ENCODE data around the gene TBC1D9B.

Gene TBC1D9B

GRCh38 chr5:179907556-179908324 lies at the start of gene TBC1D9B:
Gene TBC1D9B (minus strand): TSS chr5:179907897. CDS start chr5:179907821, 76 bp downstream.
- FAIRE-seq: no peak

DNA sequence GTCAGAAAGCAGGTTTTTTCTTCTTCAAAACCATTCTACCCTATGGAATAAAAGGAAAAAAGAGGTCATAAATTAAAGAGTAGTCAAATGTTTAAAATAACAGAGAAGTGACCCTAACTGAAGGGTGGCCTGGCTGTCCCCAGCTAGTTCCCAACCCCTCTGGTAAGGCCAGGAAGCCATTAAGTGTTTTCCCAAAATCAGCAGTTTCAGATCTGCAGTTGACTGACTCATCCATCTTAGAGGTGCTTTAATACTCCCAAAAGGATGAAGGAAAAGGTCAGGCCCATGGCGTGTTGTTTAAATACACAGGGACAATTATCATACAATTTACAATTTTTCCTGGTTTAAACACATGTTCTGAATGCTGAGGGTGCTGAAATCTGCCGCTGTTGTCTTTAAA lies 47.9 kb upstream of the TBC1D9B start:
- FAIRE-seq: no peak

GRCh38 chr5:179955062-179955461 lies 47.4 kb upstream of the TBC1D9B start:
- FAIRE-seq: no peak

DNA sequence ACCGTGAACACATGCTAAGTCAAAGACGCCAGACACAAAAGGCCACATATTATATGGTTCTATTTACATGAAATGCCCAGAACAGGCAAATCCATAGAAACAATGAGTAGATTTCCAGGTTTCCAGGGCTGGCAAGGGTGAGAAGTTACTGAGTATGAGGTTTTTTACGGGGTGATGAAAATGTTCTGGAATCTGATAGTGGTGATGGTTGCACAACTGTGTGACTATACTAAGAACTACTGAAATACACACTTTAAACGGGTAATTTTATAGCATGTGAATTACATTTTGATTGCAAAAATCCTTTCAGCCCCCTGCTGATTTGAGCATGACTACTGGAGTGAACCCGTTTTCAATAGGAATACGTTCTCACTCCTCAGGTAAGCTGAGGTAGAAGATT lies 46.7 kb upstream of the TBC1D9B start:
- no peak for FAIRE-seq

DNA sequence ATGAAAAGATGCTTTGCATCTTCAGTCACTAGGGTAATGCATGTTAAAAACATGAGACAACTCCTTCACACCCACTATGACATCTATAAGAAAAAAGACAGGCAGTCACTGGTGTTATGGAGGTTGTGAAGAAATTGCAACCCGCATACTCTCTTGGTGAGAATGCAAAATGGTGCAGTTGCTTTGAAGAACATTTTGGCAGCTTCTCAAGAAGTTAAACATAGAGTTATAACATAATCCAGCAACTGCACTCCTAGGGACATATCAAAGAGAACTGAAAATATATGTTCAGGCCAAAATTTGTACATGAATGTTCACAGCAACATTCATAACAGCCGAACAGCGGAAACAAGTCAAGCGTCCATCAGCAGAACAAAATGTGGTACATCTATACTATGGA lies 46.3 kb upstream of the TBC1D9B start:
- FAIRE-seq: no peak

DNA sequence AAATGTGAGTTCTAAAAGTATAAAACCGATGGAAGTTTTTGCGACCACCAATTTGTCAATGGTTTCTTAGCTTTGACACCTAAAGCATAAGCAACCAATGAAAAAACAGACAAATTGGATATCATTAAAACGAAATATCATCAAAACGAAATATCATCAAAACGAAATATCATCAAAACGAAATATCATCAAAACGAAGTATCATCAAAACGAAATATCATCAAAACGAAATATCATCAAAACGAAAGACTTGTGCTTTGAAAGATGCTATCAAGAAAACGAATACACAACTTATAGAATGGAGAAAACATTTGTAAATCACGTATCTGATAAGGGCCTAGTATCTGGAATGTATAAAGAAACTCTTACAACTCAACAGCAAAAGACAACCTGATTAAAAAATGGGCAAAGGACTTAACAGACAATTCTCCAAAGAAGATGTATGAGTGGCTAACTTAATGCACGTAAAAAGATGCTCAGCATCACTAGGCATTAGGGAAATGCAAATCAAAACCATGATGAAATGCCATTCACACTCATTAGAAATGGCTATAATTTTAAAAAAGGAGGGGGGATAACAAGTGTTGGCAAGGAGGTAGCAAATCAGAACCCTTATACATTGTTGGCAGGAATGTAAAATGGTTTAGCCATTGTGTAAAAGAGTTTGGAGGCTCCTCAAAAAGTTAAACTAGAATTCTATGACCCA lies 29.4 kb upstream of the TBC1D9B start:
- no peak for FAIRE-seq

DNA sequence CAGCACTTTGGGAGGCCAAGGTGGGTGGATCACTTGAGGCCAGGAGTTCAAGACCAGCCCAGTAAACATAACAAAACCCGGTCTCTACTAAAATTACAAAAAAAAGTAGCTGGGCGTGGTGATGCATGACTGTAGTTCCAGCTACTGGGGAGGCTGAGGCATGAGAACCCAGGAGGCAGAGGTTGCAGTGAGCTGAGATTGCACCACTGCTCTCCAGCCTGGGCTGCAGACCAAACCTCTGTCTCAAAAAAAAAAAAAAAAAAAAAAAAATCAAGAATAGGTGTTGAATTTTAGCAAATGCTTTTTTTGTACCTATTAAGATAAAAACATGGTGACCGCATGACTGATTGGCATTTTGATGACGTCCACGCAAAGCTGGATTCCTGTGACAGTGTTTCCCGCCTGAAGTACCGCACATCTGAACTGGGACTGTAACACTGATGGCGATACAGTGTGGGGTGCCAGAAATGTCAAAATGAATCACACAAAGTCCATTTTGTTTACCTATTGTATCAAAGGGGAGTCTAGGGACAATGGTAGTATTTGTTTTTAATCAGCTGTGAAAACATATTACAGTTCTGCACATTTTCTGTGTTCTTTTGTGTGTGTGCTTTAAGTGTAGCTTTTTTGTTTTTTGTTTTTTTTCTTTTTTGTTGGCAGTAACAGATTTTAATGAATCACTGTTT lies 23.2 kb upstream of the TBC1D9B start:
- FAIRE-seq: no peak

- no peak for FAIRE-seq
Measured at GRCh38 chr5:179927824-179928223, 20.1 kb upstream of the TBC1D9B start.

GRCh38 chr5:179926657-179927056 lies 19.0 kb upstream of the TBC1D9B start:
- FAIRE-seq: no peak

DNA sequence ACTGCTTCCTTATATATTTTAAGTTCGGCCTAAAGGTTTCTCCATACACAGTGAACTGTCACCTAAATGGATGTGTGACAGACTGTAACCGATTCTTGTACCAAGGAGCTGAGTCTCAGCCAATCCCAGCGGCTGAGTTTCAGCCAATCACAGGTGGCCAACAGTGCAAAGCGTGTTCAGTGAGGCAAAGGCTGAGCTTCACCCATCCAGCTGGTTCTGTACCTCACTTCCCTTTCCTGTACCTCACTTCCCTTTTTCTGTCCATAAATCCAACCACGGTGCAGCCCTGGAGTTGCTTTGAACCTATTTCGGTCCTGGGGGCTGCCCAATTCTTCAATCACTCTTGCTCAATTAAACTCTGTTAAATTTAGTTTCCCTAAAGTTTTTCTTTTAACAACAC lies 15.7 kb upstream of the TBC1D9B start:
- no peak for FAIRE-seq

GRCh38 chr5:179920175-179920574 lies 12.5 kb upstream of the TBC1D9B start:
- FAIRE-seq: no peak

- FAIRE-seq: no peak
Measured at GRCh38 chr5:179919487-179920060, 11.9 kb upstream of the TBC1D9B start.

DNA sequence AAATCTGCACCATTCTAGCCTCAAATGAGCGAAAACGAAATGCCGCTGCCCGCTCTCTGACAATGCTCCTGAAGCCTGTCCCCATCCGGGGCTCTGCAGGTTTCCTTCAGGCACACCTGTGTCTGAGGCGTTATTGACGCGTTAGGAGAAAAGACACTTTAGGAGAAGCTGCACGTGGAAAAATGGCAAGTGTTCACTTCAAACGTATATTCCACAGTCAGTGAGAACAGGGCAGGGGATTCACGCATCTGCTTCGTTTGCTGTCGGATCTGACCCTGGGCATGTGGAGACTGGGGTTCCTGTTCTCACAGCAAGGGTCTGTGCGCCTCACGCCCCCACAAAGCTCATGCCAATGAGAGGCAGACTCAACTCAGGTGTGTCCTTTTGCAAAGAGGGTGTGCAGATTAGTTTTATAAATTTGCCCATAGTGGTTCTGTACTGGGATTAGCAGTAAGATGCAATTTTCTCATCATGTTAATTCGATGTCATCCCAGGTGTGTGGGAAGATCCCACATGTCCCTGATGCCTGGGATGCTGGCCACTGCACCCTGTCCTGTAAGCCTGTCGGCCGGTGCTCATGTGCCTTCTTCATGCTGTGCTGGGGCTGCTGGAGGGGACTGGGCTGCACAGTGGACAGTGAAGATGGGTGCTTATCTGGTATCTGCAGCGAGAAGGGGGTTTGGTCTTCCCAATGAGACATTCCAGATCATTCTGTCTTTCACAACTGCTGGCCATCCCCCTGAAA lies 11.2 kb upstream of the TBC1D9B start:
- no peak for FAIRE-seq

GRCh38 chr5:179916523-179916922 lies 8.8 kb upstream of the TBC1D9B start:
- FAIRE-seq: no peak

DNA sequence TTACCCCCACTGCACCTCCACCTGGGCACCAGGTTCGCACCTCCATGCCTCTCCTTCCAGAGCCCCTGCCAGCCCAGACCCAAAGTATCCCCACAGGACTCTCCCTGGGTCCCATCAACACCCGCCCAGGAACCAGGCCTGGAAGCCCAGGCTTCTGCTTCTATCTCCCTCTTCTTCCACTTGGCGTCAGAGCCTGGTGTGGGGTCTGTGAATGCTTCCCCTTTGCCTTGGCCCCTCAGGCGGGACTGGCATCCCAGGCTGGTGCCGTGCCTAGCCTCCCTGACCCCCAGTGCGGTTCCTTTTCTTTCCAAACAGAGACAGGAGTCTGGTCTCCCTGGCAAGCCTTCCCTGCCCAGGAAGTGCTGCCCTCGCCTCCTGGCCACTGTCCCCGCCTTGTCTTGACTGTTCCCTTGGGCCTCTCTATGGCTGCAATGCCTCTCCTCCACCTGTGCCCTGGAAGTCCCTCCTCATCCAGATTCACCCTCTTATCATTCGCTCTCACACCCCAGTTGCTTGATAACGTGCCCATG lies 7.8 kb upstream of the TBC1D9B start:
- FAIRE-seq: no peak

DNA sequence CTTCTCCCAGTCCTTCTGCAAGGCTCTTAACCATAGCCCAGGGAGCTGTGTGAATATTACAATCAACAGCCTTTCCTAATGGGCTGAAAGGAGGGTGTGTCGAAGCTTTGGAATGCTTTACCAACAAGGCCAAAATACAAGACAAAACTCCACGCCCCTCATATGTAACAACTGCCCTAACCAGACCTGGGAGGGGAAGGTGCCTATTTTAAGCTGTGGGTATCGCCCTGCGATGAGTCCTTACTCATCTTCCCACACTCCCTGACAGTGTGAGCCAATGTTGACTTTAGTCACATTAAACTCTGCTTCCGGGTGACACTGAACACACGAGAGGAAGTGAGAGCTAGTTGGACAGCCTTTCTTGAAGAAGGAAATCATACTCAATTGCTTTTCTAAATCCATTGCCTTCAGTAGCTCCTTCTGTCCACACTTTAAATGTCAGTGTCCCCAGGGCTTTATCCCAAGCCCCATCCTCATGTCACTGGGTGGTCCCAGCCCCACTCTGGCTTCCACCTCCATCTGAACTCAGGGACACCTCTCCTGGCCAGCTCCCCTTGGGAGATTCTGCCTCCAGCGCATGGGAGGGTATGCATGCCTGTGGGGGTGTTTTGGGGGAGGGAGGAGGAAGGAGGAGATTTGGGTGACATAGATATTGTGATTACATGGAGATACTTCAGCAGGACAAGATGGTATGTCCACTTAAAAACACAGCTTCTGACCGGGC lies 6.5 kb upstream of the TBC1D9B start:
- no peak for FAIRE-seq

GRCh38 chr5:179913461-179913860 lies 5.8 kb upstream of the TBC1D9B start:
- no peak for FAIRE-seq

DNA sequence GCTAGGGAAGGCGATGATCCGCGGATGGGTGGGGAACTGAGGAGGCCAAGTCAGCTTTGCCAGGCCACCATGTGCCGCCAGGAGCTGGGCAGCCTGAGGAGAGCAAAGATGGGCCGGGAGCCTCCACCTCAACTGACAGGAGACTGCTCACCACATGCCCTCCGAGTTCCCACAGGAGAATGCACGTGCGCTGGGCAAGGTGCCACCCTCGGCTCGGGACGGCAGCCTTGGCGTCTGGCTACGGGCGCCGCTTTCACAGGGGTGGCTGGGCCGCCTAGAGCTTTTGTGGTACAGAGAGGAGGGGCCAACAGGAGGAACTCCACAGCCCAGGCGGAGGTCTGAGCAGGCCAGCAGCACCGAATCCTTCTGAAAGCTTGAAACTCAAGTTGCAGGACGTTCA lies 5.3 kb upstream of the TBC1D9B start:
- FAIRE-seq: no peak

- FAIRE-seq: no peak
Measured at GRCh38 chr5:179912386-179912785, 4.7 kb upstream of the TBC1D9B start.

- no peak for FAIRE-seq
Measured at GRCh38 chr5:179909224-179909623, 1.5 kb upstream of the TBC1D9B start.

- no peak for FAIRE-seq
Measured at GRCh38 chr5:179908528-179908927, 831 bp upstream of the TBC1D9B start.
